ENCODE measurements around the gene NAXD.

Gene NAXD

GRCh38 chr13:110646442-110647364 is 31.4 kb downstream of the NAXD start:
- TF ChIP-seq TSHZ2 (CRISPR knock-in tag; IDR thresholded peaks at IDR 0.05) = no peak
- TF ChIP-seq TCF4 (CRISPR knock-in tag; IDR thresholded peaks at IDR 0.05; ENCODE audit: borderline replicate concordance) = no peak
- TF ChIP-seq SNAI2 (CRISPR knock-in tag; IDR thresholded peaks at IDR 0.05) = no peak
- TF ChIP-seq CSDC2 (CRISPR knock-in tag; IDR thresholded peaks at IDR 0.05) = no peak
- no peak for TF ChIP-seq ZNF8 (CRISPR knock-in tag; IDR thresholded peaks at IDR 0.05)
- TF ChIP-seq OSR1 (CRISPR knock-in tag; IDR thresholded peaks at IDR 0.05) = no peak
- TF ChIP-seq CSRNP3 (CRISPR knock-in tag; IDR thresholded peaks at IDR 0.05) = no peak
- no peak for TF ChIP-seq GLIS3 (CRISPR knock-in tag; IDR thresholded peaks at IDR 0.05)
- TF ChIP-seq ZFP30 (CRISPR knock-in tag; IDR thresholded peaks at IDR 0.05) = no peak
- TF ChIP-seq ZNF70 (CRISPR knock-in tag; IDR thresholded peaks at IDR 0.05) = no peak
- ATAC-seq = no peak

GRCh38 chr13:110647365-110647737 is 32.0 kb downstream of the NAXD start:
- no peak for TF ChIP-seq TSHZ2 (CRISPR knock-in tag; IDR thresholded peaks at IDR 0.05)
- TF ChIP-seq ARNTL (CRISPR knock-in tag; IDR thresholded peaks at IDR 0.05; ENCODE audit: borderline replicate concordance, low read depth) = no peak
- no peak for TF ChIP-seq POU6F1 (CRISPR knock-in tag; IDR thresholded peaks at IDR 0.05; ENCODE audit: borderline replicate concordance, low read depth)
- no peak for TF ChIP-seq ZNF70 (CRISPR knock-in tag; IDR thresholded peaks at IDR 0.05)
- no peak for TF ChIP-seq ZNF565 (CRISPR knock-in tag; conservative IDR thresholded peaks at IDR 0.05; ENCODE audit: low read depth)
- TF ChIP-seq ZFP3 (CRISPR knock-in tag; IDR thresholded peaks at IDR 0.05) = no peak
- TF ChIP-seq SNAI2 (CRISPR knock-in tag; IDR thresholded peaks at IDR 0.05) = no peak
- TF ChIP-seq ZNF8 (CRISPR knock-in tag; IDR thresholded peaks at IDR 0.05) = no peak
- no peak for TF ChIP-seq TOX (CRISPR knock-in tag; IDR thresholded peaks at IDR 0.05; ENCODE audit: borderline replicate concordance)
- no peak for TF ChIP-seq PPARA (CRISPR knock-in tag; IDR thresholded peaks at IDR 0.05; ENCODE audit: borderline replicate concordance)
- TF ChIP-seq OSR1 (CRISPR knock-in tag; IDR thresholded peaks at IDR 0.05) = no peak
- TF ChIP-seq GLIS3 (CRISPR knock-in tag; IDR thresholded peaks at IDR 0.05) = no peak
- no peak for TF ChIP-seq ZC3H10 (CRISPR knock-in tag; IDR thresholded peaks at IDR 0.05)
- TF ChIP-seq CSRNP3 (CRISPR knock-in tag; IDR thresholded peaks at IDR 0.05) = no peak
- TF ChIP-seq RARB (CRISPR knock-in tag; IDR thresholded peaks at IDR 0.05) = no peak
- no peak for TF ChIP-seq ESRRG (CRISPR knock-in tag; IDR thresholded peaks at IDR 0.05)
- TF ChIP-seq CREB5 (CRISPR knock-in tag; IDR thresholded peaks at IDR 0.05; ENCODE audit: low read depth) = no peak
- no peak for TF ChIP-seq ZFP30 (CRISPR knock-in tag; IDR thresholded peaks at IDR 0.05)
- no peak for TF ChIP-seq TCF4 (CRISPR knock-in tag; IDR thresholded peaks at IDR 0.05; ENCODE audit: borderline replicate concordance)
- TF ChIP-seq ISL1 (CRISPR knock-in tag; IDR thresholded peaks at IDR 0.05) = no peak

More at GRCh38 chr13:110647365-110647737, 32.0 kb downstream of the NAXD start:
- ATAC-seq = no peak

Data from SK-N-SH treated with all-trans-retinoic acid at 6 μM for 48 hours (cell line).